Effector CD8-positive, alpha-beta T cell (primary cell): ENCODE results near the gene ILF2.
A peak's percentile ranks its signal among the peaks of the same experiment; 100 is the strongest.
"Not testable (repeated sequence)": the region's sequence is repeated elsewhere in the genome, so short reads cannot be mapped to it uniquely, and the experiment has no call there.

Source experiments
- DNase-seq: peaks from one replicate; lab custom pipeline; 2025; lab: John Stamatoyannopoulos, UW

Gene ILF2

GRCh38 chr1:153679337-153680119 is 8.7 kb upstream of the ILF2 start:
- no peak for DNase-seq

GRCh38 chr1:153678519-153679336 is 7.9 kb upstream of the ILF2 start, which contains the start of gene NPR1:
NPR1 (plus strand) TSS chr1:153678688; CDS start chr1:153679109, 421 bp downstream.
- no peak for DNase-seq

GRCh38 chr1:153677718-153678518 is 7.1 kb upstream of the ILF2 start:
- DNase-seq: peak; percentile 20

- no peak for DNase-seq
Observed at GRCh38 chr1:153673511-153673910, 2.7 kb upstream of the ILF2 start.

GRCh38 chr1:153671628-153672353 is 998 bp upstream of the ILF2 start:
- DNase-seq: not testable (repeated sequence)

GRCh38 chr1:153670257-153670858 is 435 bp downstream of the ILF2 start:
- DNase-seq: no peak

GRCh38 chr1:153669606-153670005 is 1.2 kb downstream of the ILF2 start:
- no peak for DNase-seq

- not testable (repeated sequence) for DNase-seq
Observed at GRCh38 chr1:153668672-153669071, 2.1 kb downstream of the ILF2 start.

- no peak for DNase-seq
Observed at GRCh38 chr1:153667439-153667838, 3.4 kb downstream of the ILF2 start.

GRCh38 chr1:153663211-153663610 is 7.6 kb downstream of the ILF2 start:
- no peak for DNase-seq

GRCh38 chr1:153662269-153662668 is 8.5 kb downstream of the ILF2 start:
- DNase-seq: no peak

GRCh38 chr1:153661111-153661708 is 9.6 kb downstream of the ILF2 start:
- DNase-seq: no peak

- DNase-seq: no peak
Observed at GRCh38 chr1:153659656-153660055, 11.1 kb downstream of the ILF2 start.

GRCh38 chr1:153659175-153659534 is 11.6 kb downstream of the ILF2 start:
- no peak for DNase-seq

- DNase-seq: peak; percentile 79
Observed at GRCh38 chr1:153658400-153659174, 12.2 kb downstream of the ILF2 start, which contains the start of gene SNAPIN. SNAPIN (plus strand) TSS chr1:153658703; CDS start chr1:153658744, 41 bp downstream.

GRCh38 chr1:153655333-153655732 is 15.5 kb downstream of the ILF2 start:
- no peak for DNase-seq

- no peak for DNase-seq
Observed at GRCh38 chr1:153652805-153653500, 17.8 kb downstream of the ILF2 start.

GRCh38 chr1:153651771-153652170 is 19.0 kb downstream of the ILF2 start:
- DNase-seq: no peak

- no peak for DNase-seq
Observed at GRCh38 chr1:153649863-153650235, 20.9 kb downstream of the ILF2 start.
